DOHH2 (cell line): ENCODE results near the gene PGM2L1.

Experiments
- H3F3A ChIP-seq: fragments of 200-600 bp; sonication (generic), shearing (Covaris generic); 2 replicates; pipeline ENCODE4 v1.6.0; 2016; ENCODE audit warnings: antibody characterized with exemption, mild to moderate bottlenecking; ENCODE audit not compliant: control insufficient read depth, insufficient read depth
- H3K27ac ChIP-seq: fragments of 200-600 bp; sonication (generic); 2 replicates; pipeline ENCODE4 v1.5.1; 2014; ENCODE audit warnings: low read depth, mild to moderate bottlenecking, low read length, moderate library complexity
- H3K27me3 ChIP-seq: fragments of 200-600 bp; sonication (generic); 2 replicates; pipeline ENCODE4 v1.6.1; 2014; ENCODE audit warnings: mild to moderate bottlenecking, low read length, mixed read lengths; ENCODE audit not compliant: control insufficient read depth
- H3K36me3 ChIP-seq: fragments of 200-600 bp; sonication (generic); 2 replicates; pipeline ENCODE4 v1.6.1; 2014; ENCODE audit warnings: mild to moderate bottlenecking, low read length, moderate library complexity, mixed read lengths; ENCODE audit not compliant: control insufficient read depth
- H3K4me1 ChIP-seq: fragments of 200-600 bp; sonication (generic); 2 replicates; pipeline ENCODE4 v1.6.1; 2014; ENCODE audit warnings: mild to moderate bottlenecking, low read length, mixed read lengths; ENCODE audit not compliant: control insufficient read depth
- H3K4me2 ChIP-seq: fragments of 200-600 bp; sonication (generic); 2 replicates; pipeline ENCODE4 v1.6.0; 2014; ENCODE audit warnings: mild to moderate bottlenecking, low read length, moderate library complexity
- H3K4me3 ChIP-seq: fragments of 200-600 bp; sonication (generic); 2 replicates; pipeline ENCODE4 v1.5.1; 2014; ENCODE audit warnings: mild to moderate bottlenecking, low read length, mixed read lengths
- H3K79me2 ChIP-seq: fragments of 200-600 bp; sonication (generic); 2 replicates; pipeline ENCODE4 v1.6.1; 2014; ENCODE audit warnings: mild to moderate bottlenecking, low read length, mixed read lengths; ENCODE audit not compliant: control insufficient read depth
- H3K9me2 ChIP-seq: fragments of 200-600 bp; sonication (generic); replicated peaks from 2 replicates; pipeline ENCODE4 v1.6.1; 2014; ENCODE audit warnings: mild to moderate bottlenecking, low read length, mixed read lengths; ENCODE audit not compliant: control insufficient read depth
- H3K9me3 ChIP-seq: fragments of 200-600 bp; sonication (generic); 2 replicates; pipeline ENCODE4 v1.6.1; 2014; ENCODE audit warnings: antibody characterized with exemption, low read length, mixed read lengths; ENCODE audit not compliant: control insufficient read depth, insufficient read depth
- H4K20me1 ChIP-seq: fragments of 200-600 bp; sonication (generic); 2 replicates; pipeline ENCODE4 v1.6.0; 2014; ENCODE audit warnings: low read depth, mild to moderate bottlenecking, antibody characterized with exemption, low read length, moderate library complexity; ENCODE audit not compliant: control insufficient read depth, insufficient read depth
- EZH2phosphoT487 ChIP-seq: fragments of 200-600 bp; sonication (generic); IDR thresholded peaks from 2 replicates; pipeline ENCODE4 v1.6.1; 2017; ENCODE audit warnings: borderline replicate concordance, mild to moderate bottlenecking, antibody characterized with exemption, low read length, moderate library complexity, mixed read lengths
- TF ChIP-seq, protein P1 (sequence below): fragments of 200-600 bp; sonication (generic); IDR thresholded peaks from one replicate; pipeline ENCODE4 v1.5.1; 2014; ENCODE audit warnings: antibody characterized with exemption, mild to moderate bottlenecking, low read depth, low read length; ENCODE audit not compliant: poor library complexity, severe bottlenecking

The PGM2L1 gene

GRCh38 chr11:74280494-74280893 lies 117.7 kb downstream of the PGM2L1 start:
- Histone ChIP-seq H3K27me3 (peaks cover 10% of the 10 kb centered on the region; the same call in 1 of the 2 replicates), H3K36me3 (no peaks in the 10 kb centered on the region), H3K4me3 (no peak overlapping the region), H3K9me3 (no peaks in the 10 kb centered on the region), H3K27ac (no peak overlapping the region), H3K4me1 (no peaks in the 10 kb centered on the region), H4K20me1 (no peaks in the 10 kb centered on the region), H3F3A (no peaks in the 10 kb centered on the region), H3K4me2 (no peak overlapping the region), H3K9me2 (no peaks in the 10 kb centered on the region), H3K79me2 (no peaks in the 10 kb centered on the region)
- TF ChIP-seq, protein P1, sequence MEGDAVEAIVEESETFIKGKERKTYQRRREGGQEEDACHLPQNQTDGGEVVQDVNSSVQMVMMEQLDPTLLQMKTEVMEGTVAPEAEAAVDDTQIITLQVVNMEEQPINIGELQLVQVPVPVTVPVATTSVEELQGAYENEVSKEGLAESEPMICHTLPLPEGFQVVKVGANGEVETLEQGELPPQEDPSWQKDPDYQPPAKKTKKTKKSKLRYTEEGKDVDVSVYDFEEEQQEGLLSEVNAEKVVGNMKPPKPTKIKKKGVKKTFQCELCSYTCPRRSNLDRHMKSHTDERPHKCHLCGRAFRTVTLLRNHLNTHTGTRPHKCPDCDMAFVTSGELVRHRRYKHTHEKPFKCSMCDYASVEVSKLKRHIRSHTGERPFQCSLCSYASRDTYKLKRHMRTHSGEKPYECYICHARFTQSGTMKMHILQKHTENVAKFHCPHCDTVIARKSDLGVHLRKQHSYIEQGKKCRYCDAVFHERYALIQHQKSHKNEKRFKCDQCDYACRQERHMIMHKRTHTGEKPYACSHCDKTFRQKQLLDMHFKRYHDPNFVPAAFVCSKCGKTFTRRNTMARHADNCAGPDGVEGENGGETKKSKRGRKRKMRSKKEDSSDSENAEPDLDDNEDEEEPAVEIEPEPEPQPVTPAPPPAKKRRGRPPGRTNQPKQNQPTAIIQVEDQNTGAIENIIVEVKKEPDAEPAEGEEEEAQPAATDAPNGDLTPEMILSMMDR: no peak
- no peak for TF ChIP-seq EZH2phosphoT487
